Dendritic cell treated with granulocyte-macrophage colony-stimulating factor and Interleukin-4, amounts not matched to agents 40 ng/mL and 50 ng/mL, for 4 days (primary cell): ENCODE measurements around the gene TTC22.

Experiments used
- H3K27ac Mint-ChIP-seq: one replicate; pipeline ENCODE4 v1.8.0; 2022; ENCODE audit warnings: mild to moderate bottlenecking, mixed read lengths
- H3K27me3 Mint-ChIP-seq: one replicate; pipeline ENCODE4 v1.8.0; 2022; ENCODE audit warnings: mild to moderate bottlenecking, mixed read lengths
- H3K36me3 Mint-ChIP-seq: one replicate; pipeline ENCODE4 v1.8.0; 2022; ENCODE audit warnings: low read depth, mixed read lengths
- H3K4me1 Mint-ChIP-seq: one replicate; pipeline ENCODE4 v1.8.0; 2022; ENCODE audit warnings: low read depth, mixed read lengths
- H3K4me3 Mint-ChIP-seq: one replicate; pipeline ENCODE4 v1.8.0; 2022; ENCODE audit warnings: mild to moderate bottlenecking, moderate library complexity, mixed read lengths
- H3K9me3 Mint-ChIP-seq: one replicate; pipeline ENCODE4 v1.8.0; 2022; ENCODE audit warnings: mixed read lengths
- intact Hi-C: fragments of 100-400 bp; cut with micrococcal nuclease; formaldehyde crosslinking; loops from one replicate; pipeline ENCODE4 v1.15.0; 2022

TTC22 gene

DNA sequence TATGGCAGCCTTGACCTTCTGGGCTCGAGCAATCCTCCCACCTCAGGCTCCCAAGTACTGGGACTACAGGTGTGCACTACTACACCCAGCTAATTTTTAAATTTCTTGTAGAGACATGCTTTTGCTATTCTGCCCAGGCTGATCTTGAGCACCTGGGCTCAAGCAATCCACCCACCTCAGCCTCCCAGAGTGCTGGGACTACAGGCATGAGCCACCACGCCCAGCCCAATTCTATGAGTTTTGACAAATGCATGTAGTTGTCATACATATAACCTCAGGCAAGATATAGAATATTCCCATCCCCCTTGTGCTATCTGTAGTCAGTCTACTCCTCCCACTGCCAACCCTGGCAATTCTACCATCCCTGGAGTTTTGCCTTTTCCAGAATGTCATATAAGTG is 38.7 kb upstream of the TTC22 start:
- H3K4me3 Mint-ChIP-seq, result no peak overlapping the region
- peaks cover 5% of the 10 kb centered on the region for H3K4me1 Mint-ChIP-seq
- H3K27me3 Mint-ChIP-seq, result no peaks in the 10 kb centered on the region
- peaks cover 7% of the 10 kb centered on the region for H3K36me3 Mint-ChIP-seq
- no peak overlapping the region for H3K27ac Mint-ChIP-seq
- H3K9me3 Mint-ChIP-seq, result no peaks in the 10 kb centered on the region
- intact Hi-C loops, result no loop called here

DNA sequence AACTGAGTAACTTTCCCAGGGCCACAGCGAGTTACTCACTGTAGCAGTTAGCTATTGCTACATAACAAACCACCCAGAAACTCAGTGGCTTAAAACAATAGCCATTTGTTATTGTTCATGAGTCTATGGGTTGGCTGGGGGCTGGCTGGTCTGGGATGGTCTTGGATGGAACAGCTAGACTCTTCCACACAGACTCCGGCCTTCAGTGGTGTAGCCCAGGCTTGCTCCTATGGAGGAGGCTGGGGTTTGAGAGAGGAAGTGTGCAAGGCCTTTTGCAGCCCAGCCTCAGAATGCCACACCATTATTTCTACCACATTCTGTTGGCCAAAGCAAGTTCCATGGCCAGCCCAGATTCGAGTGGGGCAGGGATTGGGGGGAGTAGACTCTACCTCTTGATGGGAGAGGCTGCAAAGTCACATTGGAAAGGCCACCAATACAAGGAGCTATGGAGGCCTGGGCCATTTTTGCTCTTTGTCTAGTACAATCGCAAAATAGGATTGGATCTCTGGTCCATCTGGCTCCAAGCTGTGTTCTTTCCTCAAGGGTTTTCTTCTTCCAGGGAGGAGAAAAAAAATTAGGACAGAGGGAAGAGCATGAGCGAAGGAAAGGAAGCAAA is 37.5 kb upstream of the TTC22 start:
- Mint-ChIP-seq H3K27ac (no peak overlapping the region), H3K36me3 (peaks cover 4% of the 10 kb centered on the region), H3K9me3 (no peaks in the 10 kb centered on the region), H3K27me3 (no peaks in the 10 kb centered on the region), H3K4me3 (no peak overlapping the region), H3K4me1 (peaks cover 5% of the 10 kb centered on the region)
- intact Hi-C loops, result no loop called here

DNA sequence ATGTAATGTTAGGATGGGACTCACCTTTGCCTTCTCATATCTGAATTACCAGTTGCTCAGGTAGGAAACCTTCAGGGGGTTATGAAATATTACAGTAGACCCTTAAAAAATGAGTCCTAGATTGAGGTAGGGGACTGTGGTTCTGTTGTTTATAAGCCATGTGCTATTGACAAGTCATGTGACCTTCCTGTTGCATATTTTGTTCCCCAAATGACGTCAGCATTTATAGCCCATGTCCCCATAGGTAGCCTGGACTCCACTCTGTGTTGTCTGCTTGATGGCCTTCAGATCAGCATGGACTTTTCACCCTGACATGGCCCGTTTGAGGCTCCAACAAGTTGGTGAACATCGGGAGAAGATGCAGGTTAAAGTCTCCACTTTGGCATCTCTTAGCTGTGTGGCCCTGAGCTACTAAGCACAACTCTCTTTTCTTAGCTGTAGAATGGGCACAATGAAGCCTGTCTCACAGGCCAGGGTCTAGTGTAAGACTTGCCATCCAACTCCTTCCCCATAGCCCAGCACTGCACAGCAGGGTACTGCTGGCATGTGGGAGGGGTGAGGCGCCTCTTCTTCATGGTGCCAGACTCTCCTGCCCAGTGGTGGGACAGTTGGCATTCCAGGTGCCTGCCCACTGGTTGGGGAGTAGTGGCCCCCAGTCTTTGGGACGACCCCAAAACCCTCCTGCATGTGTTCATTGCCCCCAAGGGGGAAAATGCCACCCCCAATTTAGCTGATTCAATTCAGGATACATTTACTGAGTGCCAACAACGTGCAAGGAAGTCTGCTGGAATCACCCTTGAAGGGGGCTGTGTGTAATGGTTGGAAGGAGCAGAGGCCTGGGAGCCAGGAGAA is 36.1 kb upstream of the TTC22 start:
- intact Hi-C loops, result no loop called here
- Mint-ChIP-seq H3K36me3 (no peaks in the 10 kb centered on the region), H3K4me3 (no peak overlapping the region), H3K4me1 (peaks cover 5% of the 10 kb centered on the region), H3K9me3 (no peaks in the 10 kb centered on the region), H3K27me3 (no peaks in the 10 kb centered on the region), H3K27ac (no peak overlapping the region)

- Mint-ChIP-seq H3K4me1 (peaks cover 1% of the 10 kb centered on the region), H3K9me3 (peaks cover 3% of the 10 kb centered on the region), H3K4me3 (no peak overlapping the region), H3K36me3 (no peaks in the 10 kb centered on the region), H3K27ac (no peak overlapping the region), H3K27me3 (no peaks in the 10 kb centered on the region)
- intact Hi-C loops, result no loop called here
These were observed 35.5 kb upstream of the TTC22 start for GRCh38 chr1:54836594-54836993.

DNA sequence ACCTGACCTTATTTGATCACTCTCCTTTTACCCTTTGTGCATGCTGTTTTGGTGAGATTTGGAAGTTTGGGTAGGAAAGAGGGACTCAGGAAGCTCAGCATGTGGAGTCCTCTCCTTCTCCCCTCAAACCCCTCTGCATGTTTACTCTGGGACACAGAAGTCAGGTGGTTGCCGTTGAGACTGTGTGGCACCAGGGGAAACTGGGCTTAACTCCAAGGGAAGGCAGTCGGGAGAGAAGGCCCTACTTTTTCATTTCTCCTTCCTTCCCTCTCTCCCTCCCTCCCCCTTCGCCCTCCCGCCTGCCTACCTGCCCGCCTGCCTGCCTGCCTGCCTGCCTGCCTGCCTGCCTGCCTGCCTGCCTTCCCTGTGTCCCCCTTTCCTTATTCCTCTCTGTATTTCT is 34.8 kb upstream of the TTC22 start:
- no peaks in the 10 kb centered on the region for H3K27me3 Mint-ChIP-seq
- peaks cover 9% of the 10 kb centered on the region for H3K9me3 Mint-ChIP-seq
- H3K4me1 Mint-ChIP-seq, result no peaks in the 10 kb centered on the region
- intact Hi-C loops, result no loop called here
- H3K27ac Mint-ChIP-seq, result no peak overlapping the region
- no peaks in the 10 kb centered on the region for H3K36me3 Mint-ChIP-seq
- H3K4me3 Mint-ChIP-seq, result no peak overlapping the region

GRCh38 chr1:54835131-54835898 is 34.2 kb upstream of the TTC22 start:
- Mint-ChIP-seq H3K27ac (no peak overlapping the region), H3K4me3 (no peak overlapping the region), H3K27me3 (no peaks in the 10 kb centered on the region)

GRCh38 chr1:54834007-54834541 is 33.0 kb upstream of the TTC22 start:
- Mint-ChIP-seq H3K27ac (no peak overlapping the region), H3K4me3 (no peak overlapping the region), H3K27me3 (no peaks in the 10 kb centered on the region), H3K9me3 (peaks cover 15% of the 10 kb centered on the region), H3K4me1 (no peaks in the 10 kb centered on the region), H3K36me3 (no peaks in the 10 kb centered on the region)
- intact Hi-C loops, result no loop called here

More at GRCh38 chr1:54835131-54835898, 34.2 kb upstream of the TTC22 start:
- Mint-ChIP-seq H3K36me3 (no peaks in the 10 kb centered on the region), H3K4me1 (no peaks in the 10 kb centered on the region), H3K9me3 (peaks cover 15% of the 10 kb centered on the region)
- intact Hi-C loops, result no loop called here

DNA sequence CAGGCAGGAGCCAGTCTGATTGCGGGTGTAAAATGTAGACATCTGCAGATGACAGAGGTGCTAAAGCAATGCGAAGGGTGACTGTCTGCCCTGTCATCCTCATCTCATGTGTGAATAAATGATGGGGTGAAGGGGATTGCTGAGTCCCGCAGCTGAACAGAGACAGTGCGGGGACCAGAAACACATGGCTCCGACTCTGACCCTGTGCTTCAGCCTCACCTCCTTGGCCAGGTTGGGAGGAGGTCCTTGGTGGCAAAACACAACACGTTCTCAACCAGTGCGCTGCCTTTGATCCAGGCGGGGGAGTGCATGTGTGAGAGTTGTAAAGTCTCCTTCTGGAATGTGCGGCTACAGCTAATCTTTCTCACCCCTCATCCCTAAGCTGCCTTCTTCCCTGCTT is 32.0 kb upstream of the TTC22 start:
- Mint-ChIP-seq H3K27me3 (no peaks in the 10 kb centered on the region), H3K27ac (no peak overlapping the region), H3K4me1 (no peaks in the 10 kb centered on the region), H3K36me3 (no peaks in the 10 kb centered on the region), H3K9me3 (peaks cover 19% of the 10 kb centered on the region), H3K4me3 (no peak overlapping the region)
- intact Hi-C loops, result no loop called here

GRCh38 chr1:54826226-54826816 is 25.2 kb upstream of the TTC22 start:
- Mint-ChIP-seq H3K9me3 (peaks cover 54% of the 10 kb centered on the region), H3K27me3 (peaks cover 2% of the 10 kb centered on the region), H3K4me1 (no peaks in the 10 kb centered on the region), H3K36me3 (no peaks in the 10 kb centered on the region), H3K27ac (no peak overlapping the region), H3K4me3 (no peak overlapping the region)
- intact Hi-C loops, result no loop called here

- H3K4me3 Mint-ChIP-seq, result no peak overlapping the region
- intact Hi-C loops, result no loop called here
- no peaks in the 10 kb centered on the region for H3K36me3 Mint-ChIP-seq
- peaks cover 2% of the 10 kb centered on the region for H3K27me3 Mint-ChIP-seq
- peaks cover 48% of the 10 kb centered on the region for H3K9me3 Mint-ChIP-seq
- H3K27ac Mint-ChIP-seq, result no peak overlapping the region
- H3K4me1 Mint-ChIP-seq, result no peaks in the 10 kb centered on the region
These were observed 24.6 kb upstream of the TTC22 start for GRCh38 chr1:54825696-54826095.

- Mint-ChIP-seq H3K4me3 (no peak overlapping the region), H3K27ac (no peak overlapping the region), H3K27me3 (peaks cover 2% of the 10 kb centered on the region), H3K36me3 (no peaks in the 10 kb centered on the region), H3K9me3 (peaks cover 45% of the 10 kb centered on the region), H3K4me1 (no peaks in the 10 kb centered on the region)
- intact Hi-C loops, result no loop called here
These were observed 22.5 kb upstream of the TTC22 start for GRCh38 chr1:54823670-54824069.

- H3K27ac Mint-ChIP-seq, result no peak overlapping the region
- no peaks in the 10 kb centered on the region for H3K36me3 Mint-ChIP-seq
- H3K4me1 Mint-ChIP-seq, result no peaks in the 10 kb centered on the region
- H3K4me3 Mint-ChIP-seq, result no peak overlapping the region
- H3K27me3 Mint-ChIP-seq, result peaks cover 2% of the 10 kb centered on the region
- intact Hi-C loops, result loop anchor here (10.0 kb wide), 1 partner anchor 325 kb away; no protein-coding TSS in a partner anchor
- peaks cover 16% of the 10 kb centered on the region for H3K9me3 Mint-ChIP-seq
These were observed 18.6 kb upstream of the TTC22 start for GRCh38 chr1:54819733-54820132.

GRCh38 chr1:54819195-54819536 is 18.0 kb upstream of the TTC22 start:
- Mint-ChIP-seq H3K27ac (no peak overlapping the region), H3K4me1 (no peaks in the 10 kb centered on the region)

More at GRCh38 chr1:54819195-54819536, 18.0 kb upstream of the TTC22 start:
- intact Hi-C loops, result loop anchor here (10.0 kb wide), 1 partner anchor 324 kb away; no protein-coding TSS in a partner anchor
- H3K36me3 Mint-ChIP-seq, result no peaks in the 10 kb centered on the region
- peaks cover 2% of the 10 kb centered on the region for H3K27me3 Mint-ChIP-seq
- no peak overlapping the region for H3K4me3 Mint-ChIP-seq
- peaks cover 11% of the 10 kb centered on the region for H3K9me3 Mint-ChIP-seq
